ENCODE results near the gene GLI1.
A peak's percentile ranks its signal among the peaks of the same experiment; 100 is the strongest.

The GLI1 gene

GRCh38 chr12:57461276-57461916 is 1.8 kb downstream of the GLI1 start:
- peak overlapping the region; percentile 59 for H3K27ac Mint-ChIP-seq
- no peaks in the 10 kb centered on the region for H3K9me3 Mint-ChIP-seq
- DNase-seq: peak; percentile 56
- H3K4me3 Mint-ChIP-seq: peak overlapping the region; percentile 84
- peaks cover 2% of the 10 kb centered on the region for H3K36me3 Mint-ChIP-seq (ENCODE audit: low read depth)
- H3K27me3 Mint-ChIP-seq: peaks cover 13% of the 10 kb centered on the region
- H3K4me1 Mint-ChIP-seq (ENCODE audit: low read depth): peaks cover 53% of the 10 kb centered on the region

GRCh38 chr12:57461917-57462250 is 2.3 kb downstream of the GLI1 start:
- DNase-seq: no peak
- H3K4me3 Mint-ChIP-seq: peak overlapping the region; percentile 84
- H3K4me1 Mint-ChIP-seq (ENCODE audit: low read depth): peaks cover 52% of the 10 kb centered on the region
- peaks cover 13% of the 10 kb centered on the region for H3K27me3 Mint-ChIP-seq
- no peaks in the 10 kb centered on the region for H3K9me3 Mint-ChIP-seq
- peaks cover 3% of the 10 kb centered on the region for H3K36me3 Mint-ChIP-seq (ENCODE audit: low read depth)
- peak overlapping the region; percentile 59 for H3K27ac Mint-ChIP-seq

- H3K9me3 Mint-ChIP-seq: no peaks in the 10 kb centered on the region
- peaks cover 52% of the 10 kb centered on the region for H3K4me1 Mint-ChIP-seq (ENCODE audit: low read depth)
- peak overlapping the region; percentile 84 for H3K4me3 Mint-ChIP-seq
- H3K36me3 Mint-ChIP-seq (ENCODE audit: low read depth): peaks cover 7% of the 10 kb centered on the region
- H3K27me3 Mint-ChIP-seq: peaks cover 13% of the 10 kb centered on the region
- peak; percentile 91 for DNase-seq
- peak overlapping the region; percentile 90 for H3K27ac Mint-ChIP-seq
Measured at GRCh38 chr12:57462251-57462911, 2.8 kb downstream of the GLI1 start.

- H3K27ac Mint-ChIP-seq: peak overlapping the region; percentile 90
- H3K4me1 Mint-ChIP-seq (ENCODE audit: low read depth): peaks cover 52% of the 10 kb centered on the region
- no peaks in the 10 kb centered on the region for H3K9me3 Mint-ChIP-seq
- H3K27me3 Mint-ChIP-seq: peaks cover 13% of the 10 kb centered on the region
- no peak for DNase-seq
- H3K36me3 Mint-ChIP-seq (ENCODE audit: low read depth): peaks cover 12% of the 10 kb centered on the region
- peak overlapping the region; percentile 84 for H3K4me3 Mint-ChIP-seq
Measured at GRCh38 chr12:57462912-57463253, 3.3 kb downstream of the GLI1 start.

- no peaks in the 10 kb centered on the region for H3K9me3 Mint-ChIP-seq
- H3K27ac Mint-ChIP-seq: no peak overlapping the region
- H3K4me3 Mint-ChIP-seq: no peak overlapping the region
- peaks cover 38% of the 10 kb centered on the region for H3K4me1 Mint-ChIP-seq (ENCODE audit: low read depth)
- H3K36me3 Mint-ChIP-seq (ENCODE audit: low read depth): peaks cover 27% of the 10 kb centered on the region
- no peak for DNase-seq
- H3K27me3 Mint-ChIP-seq: peaks cover 13% of the 10 kb centered on the region
Measured at GRCh38 chr12:57464569-57464968, 5.0 kb downstream of the GLI1 start.

GRCh38 chr12:57465030-57465746 is 5.6 kb downstream of the GLI1 start:
- Mint-ChIP-seq H3K36me3 (ENCODE audit: low read depth) (peaks cover 32% of the 10 kb centered on the region), H3K4me1 (ENCODE audit: low read depth) (peaks cover 35% of the 10 kb centered on the region), H3K9me3 (no peaks in the 10 kb centered on the region), H3K27me3 (peaks cover 13% of the 10 kb centered on the region), H3K4me3 (no peak overlapping the region), H3K27ac (no peak overlapping the region)
- no peak for DNase-seq

- Mint-ChIP-seq H3K27me3 (peaks cover 7% of the 10 kb centered on the region), H3K9me3 (no peaks in the 10 kb centered on the region), H3K27ac (no peak overlapping the region), H3K36me3 (ENCODE audit: low read depth) (peaks cover 37% of the 10 kb centered on the region), H3K4me1 (ENCODE audit: low read depth) (peaks cover 30% of the 10 kb centered on the region), H3K4me3 (no peak overlapping the region)
- DNase-seq: no peak
Measured at GRCh38 chr12:57465747-57466505, 6.3 kb downstream of the GLI1 start.

- Mint-ChIP-seq H3K4me3 (no peak overlapping the region), H3K27me3 (no peaks in the 10 kb centered on the region), H3K27ac (no peak overlapping the region), H3K4me1 (ENCODE audit: low read depth) (peaks cover 31% of the 10 kb centered on the region), H3K9me3 (no peaks in the 10 kb centered on the region), H3K36me3 (ENCODE audit: low read depth) (peaks cover 50% of the 10 kb centered on the region)
- DNase-seq: no peak
Measured at GRCh38 chr12:57467212-57467874, 7.8 kb downstream of the GLI1 start.

GRCh38 chr12:57467915-57468314 is 8.3 kb downstream of the GLI1 start:
- DNase-seq: no peak
- Mint-ChIP-seq H3K9me3 (no peaks in the 10 kb centered on the region), H3K4me3 (no peak overlapping the region), H3K27me3 (no peaks in the 10 kb centered on the region), H3K27ac (peak overlapping the region; percentile 38), H3K4me1 (ENCODE audit: low read depth) (peaks cover 30% of the 10 kb centered on the region), H3K36me3 (ENCODE audit: low read depth) (peaks cover 54% of the 10 kb centered on the region)

GRCh38 chr12:57469296-57470164 is 9.9 kb downstream of the GLI1 start:
- Mint-ChIP-seq H3K9me3 (no peaks in the 10 kb centered on the region), H3K27ac (no peak overlapping the region), H3K36me3 (ENCODE audit: low read depth) (peaks cover 67% of the 10 kb centered on the region), H3K4me3 (no peak overlapping the region), H3K4me1 (ENCODE audit: low read depth) (peaks cover 31% of the 10 kb centered on the region), H3K27me3 (no peaks in the 10 kb centered on the region)
- no peak for DNase-seq

- DNase-seq: no peak
- peaks cover 73% of the 10 kb centered on the region for H3K36me3 Mint-ChIP-seq (ENCODE audit: low read depth)
- peaks cover 34% of the 10 kb centered on the region for H3K4me1 Mint-ChIP-seq (ENCODE audit: low read depth)
- no peaks in the 10 kb centered on the region for H3K9me3 Mint-ChIP-seq
- H3K4me3 Mint-ChIP-seq: no peak overlapping the region
- H3K27ac Mint-ChIP-seq: no peak overlapping the region
- no peaks in the 10 kb centered on the region for H3K27me3 Mint-ChIP-seq
Measured at GRCh38 chr12:57470286-57470969, 10.8 kb downstream of the GLI1 start.

GRCh38 chr12:57470970-57471656 is 11.5 kb downstream of the GLI1 start:
- Mint-ChIP-seq H3K9me3 (no peaks in the 10 kb centered on the region), H3K4me1 (ENCODE audit: low read depth) (peaks cover 39% of the 10 kb centered on the region), H3K36me3 (ENCODE audit: low read depth) (peaks cover 80% of the 10 kb centered on the region), H3K27me3 (no peaks in the 10 kb centered on the region), H3K27ac (peak overlapping the region; percentile 75), H3K4me3 (no peak overlapping the region)
- DNase-seq: no peak

- H3K27ac Mint-ChIP-seq: peak overlapping the region; percentile 72
- peaks cover 85% of the 10 kb centered on the region for H3K36me3 Mint-ChIP-seq (ENCODE audit: low read depth)
Measured at GRCh38 chr12:57471661-57472060, 12.1 kb downstream of the GLI1 start.

More at GRCh38 chr12:57471661-57472060, 12.1 kb downstream of the GLI1 start:
- no peaks in the 10 kb centered on the region for H3K9me3 Mint-ChIP-seq
- no peak overlapping the region for H3K4me3 Mint-ChIP-seq
- peaks cover 43% of the 10 kb centered on the region for H3K4me1 Mint-ChIP-seq (ENCODE audit: low read depth)
- no peak for DNase-seq
- H3K27me3 Mint-ChIP-seq: no peaks in the 10 kb centered on the region
